ENCODE results near the gene MIF4GD. TPM values are rescaled to one million over a fixed set of nuclear protein-coding genes. Genes with fewer than 3 reads are reported as not detected.

The MIF4GD gene
- total and polyA plus RNA-seq, 2 experiments from 2014 or later = 11.3 to 15.9 TPM

DNA sequence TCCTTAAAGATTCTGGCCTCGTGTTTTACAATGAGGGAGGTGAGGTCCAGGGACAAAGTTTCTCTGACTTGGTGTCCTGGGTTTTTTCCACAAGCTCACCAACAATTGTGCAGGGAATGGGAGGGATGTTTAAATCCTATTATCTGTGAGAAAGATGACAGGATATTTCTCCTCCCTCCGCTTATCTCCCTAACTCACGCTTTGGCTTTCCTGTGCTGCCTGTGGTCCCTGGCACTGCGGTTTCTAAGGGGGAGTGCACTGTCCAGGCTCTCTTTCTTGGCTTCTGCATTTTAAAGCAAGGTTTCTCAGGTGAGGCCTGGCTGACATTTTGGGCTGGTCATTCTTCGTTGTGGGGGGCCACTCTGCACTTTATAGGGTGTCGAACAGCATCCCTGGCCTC lies 26.0 kb downstream of the MIF4GD start:
- no peak overlapping the region for H3K4me3 ChIP-seq
- H3K27me3 ChIP-seq (ENCODE audit: insufficient read depth) = no peaks in the 10 kb centered on the region
- Mint-ChIP-seq H3K4me3 (no peak overlapping the region), H3K36me3 (ENCODE audit: low read depth) (peaks cover 48% of the 10 kb centered on the region), H3K27ac (no peak overlapping the region), H3K4me1 (peaks cover 13% of the 10 kb centered on the region; the same call in 2 of the 3 replicates), H3K27me3 (ENCODE audit: insufficient read depth, low read depth, poor library complexity) (peaks cover 10% of the 10 kb centered on the region), H3K9me3 (no peaks in the 10 kb centered on the region)
- peaks cover 9% of the 10 kb centered on the region for H3K4me1 ChIP-seq (ENCODE audit: insufficient read depth)
- ATAC-seq (no peak), DNase-seq (ENCODE audit: low spot score) (no peak)
- no peak for TF ChIP-seq ZNF331 (CRISPR knock-in tag; IDR thresholded peaks at IDR 0.05; ENCODE audit: low read depth)
- TF ChIP-seq, protein P1, sequence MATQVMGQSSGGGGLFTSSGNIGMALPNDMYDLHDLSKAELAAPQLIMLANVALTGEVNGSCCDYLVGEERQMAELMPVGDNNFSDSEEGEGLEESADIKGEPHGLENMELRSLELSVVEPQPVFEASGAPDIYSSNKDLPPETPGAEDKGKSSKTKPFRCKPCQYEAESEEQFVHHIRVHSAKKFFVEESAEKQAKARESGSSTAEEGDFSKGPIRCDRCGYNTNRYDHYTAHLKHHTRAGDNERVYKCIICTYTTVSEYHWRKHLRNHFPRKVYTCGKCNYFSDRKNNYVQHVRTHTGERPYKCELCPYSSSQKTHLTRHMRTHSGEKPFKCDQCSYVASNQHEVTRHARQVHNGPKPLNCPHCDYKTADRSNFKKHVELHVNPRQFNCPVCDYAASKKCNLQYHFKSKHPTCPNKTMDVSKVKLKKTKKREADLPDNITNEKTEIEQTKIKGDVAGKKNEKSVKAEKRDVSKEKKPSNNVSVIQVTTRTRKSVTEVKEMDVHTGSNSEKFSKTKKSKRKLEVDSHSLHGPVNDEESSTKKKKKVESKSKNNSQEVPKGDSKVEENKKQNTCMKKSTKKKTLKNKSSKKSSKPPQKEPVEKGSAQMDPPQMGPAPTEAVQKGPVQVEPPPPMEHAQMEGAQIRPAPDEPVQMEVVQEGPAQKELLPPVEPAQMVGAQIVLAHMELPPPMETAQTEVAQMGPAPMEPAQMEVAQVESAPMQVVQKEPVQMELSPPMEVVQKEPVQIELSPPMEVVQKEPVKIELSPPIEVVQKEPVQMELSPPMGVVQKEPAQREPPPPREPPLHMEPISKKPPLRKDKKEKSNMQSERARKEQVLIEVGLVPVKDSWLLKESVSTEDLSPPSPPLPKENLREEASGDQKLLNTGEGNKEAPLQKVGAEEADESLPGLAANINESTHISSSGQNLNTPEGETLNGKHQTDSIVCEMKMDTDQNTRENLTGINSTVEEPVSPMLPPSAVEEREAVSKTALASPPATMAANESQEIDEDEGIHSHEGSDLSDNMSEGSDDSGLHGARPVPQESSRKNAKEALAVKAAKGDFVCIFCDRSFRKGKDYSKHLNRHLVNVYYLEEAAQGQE (IDR thresholded peaks at IDR 0.05; ENCODE audit: unreplicated experiment) = no peak
- no peak for TF ChIP-seq EZH2 (IDR thresholded peaks at IDR 0.05; ENCODE audit: low read depth, unreplicated experiment)
- no peak for TF ChIP-seq CREB1 (CRISPR knock-in tag; IDR thresholded peaks at IDR 0.05; ENCODE audit: low read depth)
- no peak for TF ChIP-seq STAT1 (IDR thresholded peaks at IDR 0.05; ENCODE audit: unreplicated experiment)
- no peak for TF ChIP-seq EZH2phosphoT487 (IDR thresholded peaks at IDR 0.05; ENCODE audit: unreplicated experiment)
- TF ChIP-seq, protein P2, sequence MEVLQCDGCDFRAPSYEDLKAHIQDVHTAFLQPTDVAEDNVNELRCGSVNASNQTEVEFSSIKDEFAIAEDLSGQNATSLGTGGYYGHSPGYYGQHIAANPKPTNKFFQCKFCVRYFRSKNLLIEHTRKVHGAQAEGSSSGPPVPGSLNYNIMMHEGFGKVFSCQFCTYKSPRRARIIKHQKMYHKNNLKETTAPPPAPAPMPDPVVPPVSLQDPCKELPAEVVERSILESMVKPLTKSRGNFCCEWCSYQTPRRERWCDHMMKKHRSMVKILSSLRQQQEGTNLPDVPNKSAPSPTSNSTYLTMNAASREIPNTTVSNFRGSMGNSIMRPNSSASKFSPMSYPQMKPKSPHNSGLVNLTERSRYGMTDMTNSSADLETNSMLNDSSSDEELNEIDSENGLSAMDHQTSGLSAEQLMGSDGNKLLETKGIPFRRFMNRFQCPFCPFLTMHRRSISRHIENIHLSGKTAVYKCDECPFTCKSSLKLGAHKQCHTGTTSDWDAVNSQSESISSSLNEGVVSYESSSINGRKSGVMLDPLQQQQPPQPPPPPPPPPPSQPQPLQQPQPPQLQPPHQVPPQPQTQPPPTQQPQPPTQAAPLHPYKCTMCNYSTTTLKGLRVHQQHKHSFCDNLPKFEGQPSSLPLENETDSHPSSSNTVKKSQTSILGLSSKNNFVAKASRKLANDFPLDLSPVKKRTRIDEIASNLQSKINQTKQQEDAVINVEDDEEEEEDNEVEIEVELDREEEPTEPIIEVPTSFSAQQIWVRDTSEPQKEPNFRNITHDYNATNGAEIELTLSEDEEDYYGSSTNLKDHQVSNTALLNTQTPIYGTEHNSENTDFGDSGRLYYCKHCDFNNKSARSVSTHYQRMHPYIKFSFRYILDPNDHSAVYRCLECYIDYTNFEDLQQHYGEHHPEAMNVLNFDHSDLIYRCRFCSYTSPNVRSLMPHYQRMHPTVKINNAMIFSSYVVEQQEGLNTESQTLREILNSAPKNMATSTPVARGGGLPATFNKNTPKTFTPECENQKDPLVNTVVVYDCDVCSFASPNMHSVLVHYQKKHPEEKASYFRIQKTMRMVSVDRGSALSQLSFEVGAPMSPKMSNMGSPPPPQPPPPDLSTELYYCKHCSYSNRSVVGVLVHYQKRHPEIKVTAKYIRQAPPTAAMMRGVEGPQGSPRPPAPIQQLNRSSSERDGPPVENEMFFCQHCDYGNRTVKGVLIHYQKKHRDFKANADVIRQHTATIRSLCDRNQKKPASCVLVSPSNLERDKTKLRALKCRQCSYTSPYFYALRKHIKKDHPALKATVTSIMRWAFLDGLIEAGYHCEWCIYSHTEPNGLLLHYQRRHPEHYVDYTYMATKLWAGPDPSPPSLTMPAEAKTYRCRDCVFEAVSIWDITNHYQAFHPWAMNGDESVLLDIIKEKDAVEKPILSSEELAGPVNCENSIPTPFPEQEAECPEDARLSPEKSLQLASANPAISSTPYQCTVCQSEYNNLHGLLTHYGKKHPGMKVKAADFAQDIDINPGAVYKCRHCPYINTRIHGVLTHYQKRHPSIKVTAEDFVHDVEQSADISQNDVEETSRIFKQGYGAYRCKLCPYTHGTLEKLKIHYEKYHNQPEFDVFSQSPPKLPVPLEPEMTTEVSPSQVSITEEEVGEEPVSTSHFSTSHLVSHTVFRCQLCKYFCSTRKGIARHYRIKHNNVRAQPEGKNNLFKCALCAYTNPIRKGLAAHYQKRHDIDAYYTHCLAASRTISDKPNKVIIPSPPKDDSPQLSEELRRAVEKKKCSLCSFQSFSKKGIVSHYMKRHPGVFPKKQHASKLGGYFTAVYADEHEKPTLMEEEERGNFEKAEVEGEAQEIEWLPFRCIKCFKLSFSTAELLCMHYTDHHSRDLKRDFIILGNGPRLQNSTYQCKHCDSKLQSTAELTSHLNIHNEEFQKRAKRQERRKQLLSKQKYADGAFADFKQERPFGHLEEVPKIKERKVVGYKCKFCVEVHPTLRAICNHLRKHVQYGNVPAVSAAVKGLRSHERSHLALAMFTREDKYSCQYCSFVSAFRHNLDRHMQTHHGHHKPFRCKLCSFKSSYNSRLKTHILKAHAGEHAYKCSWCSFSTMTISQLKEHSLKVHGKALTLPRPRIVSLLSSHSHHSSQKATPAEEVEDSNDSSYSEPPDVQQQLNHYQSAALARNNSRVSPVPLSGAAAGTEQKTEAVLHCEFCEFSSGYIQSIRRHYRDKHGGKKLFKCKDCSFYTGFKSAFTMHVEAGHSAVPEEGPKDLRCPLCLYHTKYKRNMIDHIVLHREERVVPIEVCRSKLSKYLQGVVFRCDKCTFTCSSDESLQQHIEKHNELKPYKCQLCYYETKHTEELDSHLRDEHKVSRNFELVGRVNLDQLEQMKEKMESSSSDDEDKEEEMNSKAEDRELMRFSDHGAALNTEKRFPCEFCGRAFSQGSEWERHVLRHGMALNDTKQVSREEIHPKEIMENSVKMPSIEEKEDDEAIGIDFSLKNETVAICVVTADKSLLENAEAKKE (CRISPR knock-in tag; IDR thresholded peaks at IDR 0.05) = no peak
- TF ChIP-seq, protein P3, sequence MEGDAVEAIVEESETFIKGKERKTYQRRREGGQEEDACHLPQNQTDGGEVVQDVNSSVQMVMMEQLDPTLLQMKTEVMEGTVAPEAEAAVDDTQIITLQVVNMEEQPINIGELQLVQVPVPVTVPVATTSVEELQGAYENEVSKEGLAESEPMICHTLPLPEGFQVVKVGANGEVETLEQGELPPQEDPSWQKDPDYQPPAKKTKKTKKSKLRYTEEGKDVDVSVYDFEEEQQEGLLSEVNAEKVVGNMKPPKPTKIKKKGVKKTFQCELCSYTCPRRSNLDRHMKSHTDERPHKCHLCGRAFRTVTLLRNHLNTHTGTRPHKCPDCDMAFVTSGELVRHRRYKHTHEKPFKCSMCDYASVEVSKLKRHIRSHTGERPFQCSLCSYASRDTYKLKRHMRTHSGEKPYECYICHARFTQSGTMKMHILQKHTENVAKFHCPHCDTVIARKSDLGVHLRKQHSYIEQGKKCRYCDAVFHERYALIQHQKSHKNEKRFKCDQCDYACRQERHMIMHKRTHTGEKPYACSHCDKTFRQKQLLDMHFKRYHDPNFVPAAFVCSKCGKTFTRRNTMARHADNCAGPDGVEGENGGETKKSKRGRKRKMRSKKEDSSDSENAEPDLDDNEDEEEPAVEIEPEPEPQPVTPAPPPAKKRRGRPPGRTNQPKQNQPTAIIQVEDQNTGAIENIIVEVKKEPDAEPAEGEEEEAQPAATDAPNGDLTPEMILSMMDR (conservative IDR thresholded peaks at IDR 0.05; ENCODE audit: low read depth in 2 of 2) = no peak
- TF ChIP-seq JUNB (IDR thresholded peaks at IDR 0.05; ENCODE audit: unreplicated experiment) = no peak
- TF ChIP-seq POLR2AphosphoS5 (IDR thresholded peaks at IDR 0.05; ENCODE audit: low read depth) = no peak
- no peak for TF ChIP-seq ZNF114 (CRISPR knock-in tag; IDR thresholded peaks at IDR 0.05)
- no peak for TF ChIP-seq NANOG (IDR thresholded peaks at IDR 0.05; ENCODE audit: borderline replicate concordance)
- TF ChIP-seq, protein P4, sequence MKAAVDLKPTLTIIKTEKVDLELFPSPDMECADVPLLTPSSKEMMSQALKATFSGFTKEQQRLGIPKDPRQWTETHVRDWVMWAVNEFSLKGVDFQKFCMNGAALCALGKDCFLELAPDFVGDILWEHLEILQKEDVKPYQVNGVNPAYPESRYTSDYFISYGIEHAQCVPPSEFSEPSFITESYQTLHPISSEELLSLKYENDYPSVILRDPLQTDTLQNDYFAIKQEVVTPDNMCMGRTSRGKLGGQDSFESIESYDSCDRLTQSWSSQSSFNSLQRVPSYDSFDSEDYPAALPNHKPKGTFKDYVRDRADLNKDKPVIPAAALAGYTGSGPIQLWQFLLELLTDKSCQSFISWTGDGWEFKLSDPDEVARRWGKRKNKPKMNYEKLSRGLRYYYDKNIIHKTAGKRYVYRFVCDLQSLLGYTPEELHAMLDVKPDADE (IDR thresholded peaks at IDR 0.05) = no peak
- peaks cover 11% of the 10 kb centered on the region; the same call in 1 of the 2 replicates for H3K36me3 ChIP-seq (ENCODE audit: insufficient read depth)
- H3K79me2 ChIP-seq (replicated peaks; ENCODE audit: insufficient read depth) = peaks cover 29% of the 10 kb centered on the region
- no peak overlapping the region for H3K27ac ChIP-seq (ENCODE audit: low read depth)
- no peak overlapping the region for H3K4me2 ChIP-seq
- H3F3A ChIP-seq (replicated peaks; ENCODE audit: low read depth) = peaks cover 22% of the 10 kb centered on the region
- no peaks in the 10 kb centered on the region for H3K9me2 ChIP-seq (ENCODE audit: insufficient read depth)
- H4K20me1 ChIP-seq (replicated peaks; ENCODE audit: insufficient read depth) = no peaks in the 10 kb centered on the region; the same call in 1 of the 2 replicates
- H2AFZ ChIP-seq = no peak overlapping the region
